Measurements from ENCODE around the gene MSMP. TPM values are rescaled to one million over a fixed set of nuclear protein-coding genes. Genes with fewer than 3 reads are reported as not detected.

The MSMP gene
- total and polyA plus RNA-seq, 10 of the 15 experiments (the other 5 are each of a cell fraction or from before 2014, with no cell fraction given), result 0.33 to 2.4 (median 0.86) TPM; not detected in 4

- no peak for TF ChIP-seq POLR2AphosphoS2 (IDR thresholded peaks at IDR 0.05; ENCODE audit: low read depth, low read length)
- TF ChIP-seq KLF5 (IDR thresholded peaks at IDR 0.05; ENCODE audit: partially characterized antibody), result no peak
- peak; percentile 43 for TF ChIP-seq NKRF (conservative IDR thresholded peaks at IDR 0.05)
- TF ChIP-seq RFX5 (IDR thresholded peaks at IDR 0.05; ENCODE audit: low read depth, low read length), result no peak
- TF ChIP-seq SIX5 (IDR thresholded peaks at IDR 0.05; ENCODE audit: low read depth, low read length, severe bottlenecking), result no peak
- TF ChIP-seq ZNF687 (IDR thresholded peaks at IDR 0.05), result 0 out of 2 replicates have a peak, but pooled peaks have one; percentile 19
- 0 out of 2 replicates have a peak, but pooled peaks have one; percentile 10 for TF ChIP-seq MTA2 (IDR thresholded peaks at IDR 0.05; ENCODE audit: low read depth)
- TF ChIP-seq TARDBP (IDR thresholded peaks at IDR 0.05; ENCODE audit: borderline replicate concordance), result no peak
- peak; percentile 70 for TF ChIP-seq NR2C1 (IDR thresholded peaks at IDR 0.05)
- TF ChIP-seq LARP7 (IDR thresholded peaks at IDR 0.05), result peak; percentile 75
- TF ChIP-seq ZNF622 (IDR thresholded peaks at IDR 0.05), result no peak
- no peak for TF ChIP-seq MYB (IDR thresholded peaks at IDR 0.05; ENCODE audit: borderline replicate concordance, low read depth, low read length)
These were observed 22.5 kb downstream of the MSMP start (continued) for GRCh38 chr9:35731415-35732184.

Data from GM12878 (cell line).